NCI-H345 (cell line): ENCODE results near the gene LAP3.
A peak's percentile ranks its signal among the peaks of the same experiment; 100 is the strongest.
"Not testable (repeated sequence)": the region's sequence is repeated elsewhere in the genome, so short reads cannot be mapped to it uniquely, and the experiment has no call there.

Source experiments
- DNase-seq: peaks from one replicate; lab custom pipeline; 2025; lab: John Stamatoyannopoulos, UW

LAP3 gene

GRCh38 chr4:17561195-17561909 lies 15.6 kb upstream of the LAP3 start:
- DNase-seq, result no peak

- DNase-seq, result no peak
Observed at GRCh38 chr4:17562157-17562556, 14.8 kb upstream of the LAP3 start.

DNA sequence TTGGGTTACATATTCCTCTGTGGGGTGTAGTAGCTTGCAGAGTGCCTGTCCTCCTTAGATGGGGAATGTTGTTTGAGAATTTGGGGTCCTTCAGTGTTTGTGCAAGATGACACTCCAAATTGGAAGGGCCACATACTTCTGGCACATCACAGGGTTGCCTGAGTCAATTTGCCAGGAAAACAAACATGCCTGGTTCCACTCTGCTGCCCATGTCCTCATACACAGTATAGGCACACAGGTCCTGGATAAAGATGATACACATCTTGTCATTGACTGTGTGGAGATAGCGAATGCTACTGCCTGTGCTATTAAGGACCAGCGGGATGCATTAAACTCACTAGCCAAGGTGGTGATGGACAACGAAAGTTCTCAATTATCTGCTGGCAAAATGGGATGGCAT lies 11.2 kb upstream of the LAP3 start:
- DNase-seq, result no peak

GRCh38 chr4:17567271-17567670 lies 9.7 kb upstream of the LAP3 start:
- DNase-seq, result no peak

- DNase-seq, result no peak
Observed at GRCh38 chr4:17574206-17574605, 2.8 kb upstream of the LAP3 start.

DNA sequence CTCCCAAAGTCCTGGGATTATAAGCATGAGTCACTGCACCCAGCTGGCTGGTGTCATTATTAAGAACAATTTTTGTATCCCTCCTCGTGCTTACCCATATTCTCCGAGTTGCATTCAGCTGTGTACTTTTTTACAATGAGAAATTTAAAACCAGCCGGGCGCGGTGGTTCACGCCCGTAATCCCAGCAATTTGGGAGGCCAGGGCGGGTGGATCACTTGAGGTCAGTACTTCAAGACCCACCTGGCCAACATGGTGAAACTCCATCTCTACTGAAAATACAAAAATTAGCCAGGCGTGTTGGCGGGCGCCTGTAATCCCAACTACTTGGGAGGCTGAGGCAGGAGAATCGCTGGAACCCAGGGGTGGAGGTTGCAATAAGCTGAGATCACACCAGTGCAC lies 1.8 kb upstream of the LAP3 start:
- not testable (repeated sequence) for DNase-seq

DNA sequence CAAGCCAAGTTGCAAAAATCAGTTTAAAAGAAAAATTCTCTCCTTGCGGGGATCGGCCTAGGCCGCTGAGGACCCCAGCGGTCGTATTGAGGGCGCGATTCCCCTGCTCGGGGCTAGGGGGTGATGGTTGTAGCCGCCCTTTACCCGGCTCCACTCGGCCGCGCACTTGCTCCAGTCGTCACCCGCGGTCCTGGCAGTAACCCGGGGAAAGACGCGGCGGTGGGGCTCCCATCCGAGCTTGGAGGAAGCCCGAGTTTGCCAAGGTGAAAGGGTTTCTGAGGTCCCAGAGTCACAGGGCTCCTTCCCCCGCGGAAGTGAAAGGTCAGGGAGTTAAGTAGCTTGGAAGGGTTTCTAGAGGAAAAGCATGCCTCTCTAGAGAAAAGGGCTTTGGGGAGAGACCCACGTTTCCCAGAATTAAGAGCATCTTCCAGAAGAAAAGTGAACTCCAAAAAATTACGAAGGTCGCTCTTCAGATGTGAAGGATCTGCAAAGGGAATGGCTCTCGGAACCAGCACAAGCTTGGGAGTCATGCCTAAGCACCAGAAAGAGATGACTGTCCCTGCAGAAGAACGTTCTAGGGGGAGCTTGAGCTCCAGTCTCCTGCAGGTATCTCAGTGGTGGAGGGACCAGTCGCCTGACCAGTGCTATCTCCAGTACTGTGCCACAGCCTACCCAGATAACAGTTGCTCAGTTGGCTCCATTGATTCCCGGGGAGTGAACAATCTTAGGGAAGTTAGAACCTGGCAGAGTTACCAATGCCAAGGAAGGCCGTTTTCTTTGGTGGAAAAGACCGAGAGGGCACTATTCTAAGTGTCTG lies 875 bp downstream of the LAP3 start:
- no peak for DNase-seq

DNA sequence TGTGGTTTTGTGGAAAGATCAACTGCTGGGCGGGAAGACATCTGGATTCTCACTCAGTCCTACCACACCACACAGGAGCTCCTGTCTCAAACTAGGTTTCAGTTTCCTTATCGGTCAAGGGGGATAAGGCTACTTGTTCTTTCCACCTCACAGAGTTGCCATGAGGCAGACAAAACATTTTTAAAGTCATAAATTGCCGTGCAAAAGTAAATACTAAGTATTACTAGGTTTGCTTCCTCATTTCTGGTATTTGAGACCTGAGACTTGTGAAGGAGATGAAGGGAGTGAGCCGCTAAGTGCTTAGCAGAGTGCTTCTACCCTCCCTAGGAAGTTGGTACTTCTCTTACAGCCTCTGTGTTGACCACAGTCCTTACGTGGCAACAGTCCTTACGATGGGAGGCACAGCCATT lies 1.5 kb downstream of the LAP3 start:
- no peak for DNase-seq

- DNase-seq, result no peak
Observed at GRCh38 chr4:17580969-17581368, 4.0 kb downstream of the LAP3 start.

GRCh38 chr4:17583276-17583675 lies 6.3 kb downstream of the LAP3 start:
- no peak for DNase-seq

DNA sequence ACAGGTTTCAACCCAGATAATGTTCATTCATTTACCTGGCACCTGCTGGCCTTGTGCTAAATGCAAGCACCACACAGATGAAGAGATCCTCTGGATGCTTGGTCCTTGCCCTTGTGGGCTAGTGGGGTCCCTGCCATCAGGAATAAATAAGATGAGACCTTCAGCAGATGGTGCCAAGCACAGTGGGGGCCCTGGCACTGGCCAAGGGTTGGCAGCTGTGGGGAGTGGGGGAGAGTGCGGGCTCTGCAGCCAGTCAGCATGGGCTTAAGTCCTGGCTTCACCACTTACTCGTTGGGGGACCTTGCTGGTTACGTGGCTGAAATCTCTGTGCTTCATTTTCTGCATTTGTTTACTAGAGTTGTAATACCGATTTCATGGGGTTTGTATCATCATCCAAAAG lies 6.9 kb downstream of the LAP3 start:
- no peak for DNase-seq

- no peak for DNase-seq
Observed at GRCh38 chr4:17584521-17585213, 7.7 kb downstream of the LAP3 start.

DNA sequence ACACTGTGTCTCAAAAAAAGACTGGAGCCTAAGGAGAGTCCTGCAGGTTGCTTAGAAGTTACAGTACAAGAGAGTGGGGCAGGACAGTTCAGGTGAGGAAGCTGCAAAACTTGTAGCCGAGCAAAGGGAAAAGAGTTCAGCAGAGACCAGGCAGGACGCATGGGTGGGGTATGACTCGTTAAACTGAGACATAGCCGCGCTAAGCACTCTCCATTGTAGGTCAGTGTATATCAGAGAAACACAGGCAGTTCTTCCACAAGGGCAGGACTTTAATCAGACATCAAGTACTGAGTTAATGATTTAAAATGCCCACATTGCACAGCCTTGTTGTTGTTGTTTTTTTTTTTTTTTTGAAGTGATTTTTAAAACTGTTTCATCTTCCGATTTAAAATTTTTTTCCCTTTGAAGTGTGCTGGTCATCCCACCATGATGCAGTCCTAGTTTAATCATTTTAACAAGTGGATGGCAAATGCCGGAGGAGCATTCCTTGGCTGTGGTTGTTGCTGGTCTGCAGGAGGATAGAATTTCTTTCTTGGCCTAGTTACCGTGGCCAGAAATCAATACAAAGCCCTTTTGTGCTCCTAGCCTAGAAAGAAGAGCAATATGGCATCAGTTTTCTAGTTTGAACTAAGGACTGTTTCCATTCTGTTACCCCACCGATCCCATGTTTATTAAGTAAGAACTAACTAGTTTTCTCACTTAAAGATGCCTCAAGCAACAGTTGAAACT lies 10.3 kb downstream of the LAP3 start:
- no peak for DNase-seq

- DNase-seq, result no peak
Observed at GRCh38 chr4:17589355-17589754, 12.4 kb downstream of the LAP3 start.

- DNase-seq, result no peak
Observed at GRCh38 chr4:17595471-17596005, 18.5 kb downstream of the LAP3 start.

GRCh38 chr4:17597517-17597916 lies 20.5 kb downstream of the LAP3 start:
- DNase-seq, result no peak

GRCh38 chr4:17599826-17600225 lies 22.8 kb downstream of the LAP3 start:
- DNase-seq, result no peak

- no peak for DNase-seq
Observed at GRCh38 chr4:17605236-17605635, 28.2 kb downstream of the LAP3 start.

- DNase-seq, result no peak
Observed at GRCh38 chr4:17613761-17614415, 36.9 kb downstream of the LAP3 start.

DNA sequence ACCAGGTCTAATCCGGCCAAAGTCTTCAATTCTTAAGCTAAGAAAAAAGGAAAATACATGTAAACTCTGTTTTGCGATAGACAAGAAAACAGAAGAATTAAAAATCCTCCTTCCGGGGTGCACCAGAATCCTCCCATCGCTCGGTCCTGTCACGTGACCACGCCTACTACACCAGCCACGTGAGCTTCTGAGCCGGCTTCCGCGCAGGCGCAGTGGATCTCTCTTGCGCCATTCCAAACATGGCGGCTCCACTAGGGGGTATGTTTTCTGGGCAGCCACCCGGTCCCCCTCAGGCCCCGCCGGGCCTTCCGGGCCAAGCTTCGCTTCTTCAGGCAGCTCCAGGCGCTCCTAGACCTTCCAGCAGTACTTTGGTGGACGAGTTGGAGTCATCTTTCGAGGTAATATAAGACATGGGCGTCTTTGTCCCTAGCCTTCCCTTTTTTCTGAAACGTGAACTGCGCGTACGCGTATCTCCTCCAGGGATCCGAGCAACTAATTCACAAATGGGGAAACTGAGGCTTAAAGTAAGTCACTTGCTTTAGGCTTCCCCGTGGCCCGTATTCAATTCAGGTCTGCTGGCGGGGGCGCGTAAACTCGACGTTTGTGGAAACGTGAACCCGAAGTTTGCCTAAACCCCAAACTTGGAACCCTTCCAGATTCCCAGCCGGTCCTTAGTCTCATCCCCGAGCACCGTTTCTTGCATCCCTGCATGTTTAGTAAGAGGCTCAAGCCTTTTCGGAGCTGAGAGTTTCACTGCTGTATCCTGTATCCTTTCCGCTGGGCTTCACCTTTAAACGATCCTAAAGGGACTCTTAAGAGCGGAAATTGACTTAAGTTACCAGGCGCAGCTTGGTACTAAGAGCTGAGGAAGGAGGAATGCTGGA lies 37.7 kb downstream of the LAP3 start, which contains the start of gene MED28:
Gene MED28, plus strand, starts transcription at position 226 of the 884 bp plus-strand sequence. Its CDS starts 14 bp downstream, at position 240.
- peak; percentile 89 for DNase-seq
